8988T (cell line): Measurements from ENCODE around the gene PEX10.
"Not testable (repeated sequence)": the region's sequence is repeated elsewhere in the genome, so short reads cannot be mapped to it uniquely, and the experiment has no call there.

Experiments
- DNase-seq: peaks from one replicate; pipeline ENCODE4 v3.0.0; 2011

PEX10 gene

GRCh38 chr1:2442661-2443060 is 30.3 kb upstream of the PEX10 start:
- no peak for DNase-seq

GRCh38 chr1:2441746-2442145 is 29.4 kb upstream of the PEX10 start:
- DNase-seq, result no peak

GRCh38 chr1:2440346-2440745 is 28.0 kb upstream of the PEX10 start:
- DNase-seq, result not testable (repeated sequence)

DNA sequence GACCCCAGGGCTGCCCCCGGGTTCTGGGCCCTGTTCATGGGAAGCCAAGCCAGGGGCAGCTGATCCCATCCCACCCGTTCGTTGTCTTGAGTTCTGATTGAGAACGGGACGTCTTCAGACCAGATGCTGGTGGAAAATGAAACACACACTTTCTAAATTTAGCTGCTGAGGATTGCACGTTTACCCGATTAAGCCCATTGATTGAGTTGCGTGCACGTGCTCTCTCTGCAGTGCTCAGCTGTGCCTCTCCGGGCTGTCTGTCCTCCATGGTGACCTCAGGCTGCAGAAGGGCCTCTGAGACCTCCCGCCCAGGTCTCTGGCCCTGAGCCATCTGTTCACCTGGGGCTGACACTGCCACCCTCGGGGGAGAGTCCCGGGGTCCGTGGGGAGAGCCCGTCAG is 27.0 kb upstream of the PEX10 start:
- DNase-seq, result no peak

GRCh38 chr1:2438641-2439040 is 26.3 kb upstream of the PEX10 start:
- DNase-seq, result no peak

DNA sequence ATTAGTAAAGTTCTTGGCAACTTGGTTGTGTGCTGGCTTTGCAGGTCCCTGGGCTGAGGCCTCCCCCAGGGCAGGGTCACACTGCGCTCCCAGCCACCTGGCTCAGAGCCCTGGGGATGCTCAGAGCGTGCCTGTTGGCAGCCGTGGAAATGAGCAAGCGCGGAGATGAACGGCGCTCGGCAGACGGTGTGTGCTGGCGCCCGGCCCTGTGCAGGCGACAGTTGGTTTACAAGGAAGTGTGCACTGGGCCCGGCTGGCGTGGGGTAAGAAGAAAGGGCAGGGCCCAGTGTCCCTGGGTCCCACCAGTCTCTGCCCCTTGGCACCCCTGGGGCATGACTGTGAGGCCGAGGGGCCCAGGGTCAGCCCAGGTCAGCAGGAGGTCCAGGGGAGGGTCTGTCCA is 25.7 kb upstream of the PEX10 start:
- DNase-seq, result no peak

DNA sequence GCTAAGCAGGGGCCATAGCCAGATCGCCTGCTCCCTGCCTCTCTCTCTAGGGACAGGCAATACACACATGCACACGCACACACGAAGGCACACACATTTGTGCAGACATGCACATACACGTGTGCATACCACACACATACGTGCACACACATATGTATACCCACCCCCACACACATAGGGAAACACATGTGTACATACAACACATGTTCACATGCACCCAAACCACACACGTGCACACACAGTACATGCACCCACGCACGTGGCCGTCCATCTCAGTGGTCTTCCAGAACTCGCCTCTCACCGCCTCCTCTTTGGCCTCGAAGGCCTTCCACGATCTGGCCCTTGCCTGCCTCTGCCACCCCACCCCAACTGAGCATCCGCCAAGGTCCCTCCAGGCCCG is 25.3 kb upstream of the PEX10 start:
- no peak for DNase-seq

GRCh38 chr1:2436876-2437275 is 24.5 kb upstream of the PEX10 start:
- no peak for DNase-seq

DNA sequence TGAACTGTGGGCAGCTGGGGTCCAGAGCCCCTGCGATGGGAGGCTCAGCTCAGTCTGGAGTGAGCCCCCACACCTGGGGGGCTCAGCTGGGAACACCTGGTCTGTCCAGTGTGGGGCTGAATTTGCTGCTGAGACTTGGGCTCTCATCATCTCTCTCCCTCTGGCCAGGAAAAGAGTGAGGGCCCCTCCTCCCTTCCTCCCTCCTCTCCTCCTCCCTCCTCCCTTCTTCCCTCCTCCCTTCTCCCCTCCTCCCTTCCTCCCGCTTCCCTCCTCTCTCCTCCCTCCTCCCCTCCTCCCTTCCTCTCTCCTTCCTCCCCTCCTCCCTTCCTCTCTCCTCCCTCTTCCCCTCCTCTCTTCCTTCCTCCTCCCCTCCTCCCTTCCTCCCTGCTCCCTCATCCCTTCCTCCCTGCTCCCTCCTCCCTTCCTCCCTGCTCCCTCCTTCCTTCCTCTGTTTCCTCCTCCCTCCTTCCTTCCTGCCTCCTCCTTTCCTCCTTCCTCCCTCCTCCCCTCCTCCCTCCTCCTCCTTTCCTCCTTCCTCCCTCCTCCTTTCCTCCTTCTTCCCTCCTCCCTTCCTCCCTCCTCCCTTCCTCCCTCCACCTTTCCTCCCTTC is 23.5 kb upstream of the PEX10 start:
- no peak for DNase-seq

DNA sequence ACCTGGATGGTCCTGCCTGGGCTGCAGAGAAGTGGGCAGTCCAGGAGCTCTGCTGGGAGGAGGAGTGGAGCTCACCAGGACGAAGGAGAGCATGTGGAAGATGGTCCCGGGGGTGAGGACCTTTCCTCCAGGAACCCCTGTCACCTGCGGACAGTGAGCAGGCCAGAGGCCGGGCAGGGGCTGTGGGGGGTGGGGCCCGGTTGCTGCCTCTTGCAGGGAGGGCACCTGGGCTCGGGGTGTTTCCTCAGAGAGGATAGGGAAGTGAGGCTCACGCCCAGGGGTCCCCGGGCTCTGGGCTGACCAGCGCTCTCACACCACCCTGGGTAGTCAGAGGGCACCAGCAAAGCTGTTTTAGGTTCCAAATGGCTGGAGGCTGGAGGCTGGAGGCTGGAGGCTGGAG is 22.7 kb upstream of the PEX10 start:
- DNase-seq, result no peak

DNA sequence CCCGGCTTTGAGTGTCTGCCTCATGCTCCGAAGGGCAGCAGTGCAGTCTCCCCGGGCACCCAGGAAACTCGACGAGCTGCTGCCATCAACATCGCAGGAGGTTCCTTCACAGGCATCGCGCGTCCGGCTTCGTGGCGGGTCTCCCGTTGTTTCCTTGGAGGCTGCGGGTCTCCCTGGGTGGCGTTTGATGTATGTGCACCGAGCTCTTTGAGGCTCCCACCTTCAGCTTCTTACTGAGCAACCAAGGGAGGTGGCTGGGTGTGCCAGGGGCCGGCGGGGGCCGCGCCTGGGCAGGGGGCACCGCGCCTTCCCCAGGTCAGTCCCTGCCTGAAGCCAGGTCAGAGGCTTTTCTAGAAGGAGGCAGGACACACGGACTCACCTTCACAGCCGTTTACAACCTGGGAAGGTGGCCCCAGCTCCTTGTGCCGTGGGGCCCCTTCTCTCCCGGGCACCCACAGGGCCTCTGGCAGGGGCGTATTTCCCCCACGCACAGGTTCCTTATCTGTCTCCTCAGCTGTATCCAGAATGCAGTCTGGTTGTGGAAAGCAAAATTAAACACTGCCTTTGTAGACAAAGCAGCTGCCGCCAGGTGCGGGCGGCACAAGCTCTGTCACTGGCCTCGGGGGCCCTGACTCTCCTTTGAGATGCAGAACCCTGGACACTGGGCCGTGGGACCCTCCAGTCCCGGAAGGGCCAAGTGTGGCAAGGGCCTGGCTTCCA is 21.7 kb upstream of the PEX10 start:
- no peak for DNase-seq

DNA sequence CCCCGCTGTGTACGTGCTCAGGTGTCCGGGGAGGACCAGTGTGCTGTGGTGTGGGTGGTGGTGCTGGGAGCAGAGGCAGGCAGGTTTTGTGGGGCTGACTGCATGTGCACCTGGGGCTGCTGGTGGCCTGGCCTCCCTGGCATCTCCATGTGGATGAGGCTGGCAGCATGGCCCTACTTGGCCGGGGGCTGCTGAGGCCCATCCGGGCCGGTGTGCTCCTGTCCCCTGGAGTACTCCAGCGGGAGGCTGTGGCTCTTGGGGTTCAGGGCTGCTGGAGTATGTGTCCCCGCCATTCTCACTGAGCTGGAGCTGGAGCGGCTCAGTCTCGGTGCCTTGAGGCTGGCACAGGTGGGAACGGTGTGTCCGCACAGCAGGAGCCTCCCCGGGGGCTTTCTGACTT is 20.8 kb upstream of the PEX10 start:
- DNase-seq, result no peak

DNA sequence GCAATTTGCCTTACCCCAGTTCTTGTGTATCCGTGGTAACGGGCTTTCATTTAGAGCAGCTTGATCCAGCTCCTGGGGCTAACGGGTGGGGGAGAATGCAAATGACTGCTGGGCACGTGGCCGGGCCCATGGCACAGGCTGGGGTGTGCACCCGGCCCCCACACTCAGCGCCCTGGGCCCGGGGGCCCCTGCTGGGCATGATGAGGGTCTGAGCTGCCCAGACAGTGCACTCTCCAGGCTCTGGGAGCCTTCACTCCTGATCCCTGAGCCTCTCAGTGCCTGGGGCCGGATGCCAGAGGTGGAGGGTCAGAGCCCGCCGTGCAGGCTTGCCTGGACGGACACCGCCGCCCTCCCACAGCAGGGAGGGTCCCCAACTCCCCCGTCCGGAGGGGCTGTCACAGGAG is 20.1 kb upstream of the PEX10 start:
- DNase-seq, result no peak

DNA sequence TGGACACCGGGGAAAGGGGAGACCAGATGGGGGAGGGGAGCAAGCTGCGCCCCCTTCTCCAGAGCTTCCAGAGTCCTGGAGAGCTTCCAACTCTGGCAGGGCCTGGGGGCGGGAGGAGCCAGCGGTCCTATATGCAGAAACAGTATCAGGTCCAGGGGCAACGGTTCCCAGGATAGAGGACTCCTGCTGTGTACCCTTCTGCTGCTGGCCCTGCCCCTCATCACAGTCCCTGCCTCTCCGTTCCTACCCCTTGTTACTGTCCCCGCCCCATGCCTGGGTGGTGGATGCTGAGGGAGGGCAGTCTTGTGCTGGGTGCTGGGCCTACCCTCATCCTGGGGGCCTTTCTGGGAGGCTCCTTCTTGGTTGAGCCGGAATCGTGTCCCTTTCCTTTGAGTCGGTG is 19.2 kb upstream of the PEX10 start:
- no peak for DNase-seq

GRCh38 chr1:2431103-2431502 is 18.7 kb upstream of the PEX10 start:
- DNase-seq, result no peak

- no peak for DNase-seq
Observed at GRCh38 chr1:2430592-2430973, 18.2 kb upstream of the PEX10 start.

- peak; percentile 50 for DNase-seq
Observed at GRCh38 chr1:2429780-2430591, 17.6 kb upstream of the PEX10 start.

- no peak for DNase-seq
Observed at GRCh38 chr1:2428490-2428889, 16.1 kb upstream of the PEX10 start.

DNA sequence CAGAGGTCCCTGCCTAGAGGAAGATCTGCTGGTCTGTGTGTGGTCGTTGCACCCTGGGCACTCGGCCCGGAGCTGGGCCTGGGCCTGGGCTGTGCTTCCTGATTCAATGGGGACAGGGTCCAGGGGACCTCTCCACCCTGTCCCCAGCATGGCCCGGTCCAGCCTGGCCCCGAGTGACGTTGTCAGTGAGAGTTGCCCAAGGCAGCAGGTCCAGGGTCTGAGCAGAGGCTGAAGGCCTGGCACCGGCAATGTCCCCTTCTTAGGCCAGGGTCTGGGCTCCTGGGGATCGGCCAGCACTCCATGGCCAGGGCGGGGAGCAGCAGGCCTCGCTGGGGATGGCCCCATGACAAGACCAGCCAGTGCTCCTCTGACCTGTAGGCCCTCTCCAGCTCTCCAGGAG is 15.6 kb upstream of the PEX10 start:
- DNase-seq, result no peak

DNA sequence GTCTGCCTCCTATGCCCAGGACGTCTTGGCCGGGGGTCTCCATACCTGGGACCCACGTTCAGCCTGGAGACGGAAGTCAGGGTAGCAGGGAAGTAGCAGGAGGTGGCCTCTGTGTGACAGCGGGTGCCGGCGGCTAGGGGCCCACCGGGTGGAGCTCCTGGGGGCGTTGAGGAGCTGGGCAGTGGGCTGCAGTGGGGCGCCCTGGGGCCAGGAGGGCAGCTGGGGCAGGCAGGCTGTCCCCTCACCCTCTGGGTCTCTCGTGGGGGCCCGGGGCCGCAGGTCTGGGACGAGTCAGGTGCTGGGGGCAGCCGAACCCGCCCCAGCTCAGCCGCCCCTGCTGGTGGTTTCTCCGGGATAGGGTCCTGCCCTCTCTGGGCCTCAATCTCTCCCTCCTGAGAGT is 14.7 kb upstream of the PEX10 start:
- DNase-seq, result no peak

GRCh38 chr1:2426540-2426939 is 14.2 kb upstream of the PEX10 start:
- DNase-seq, result no peak

DNA sequence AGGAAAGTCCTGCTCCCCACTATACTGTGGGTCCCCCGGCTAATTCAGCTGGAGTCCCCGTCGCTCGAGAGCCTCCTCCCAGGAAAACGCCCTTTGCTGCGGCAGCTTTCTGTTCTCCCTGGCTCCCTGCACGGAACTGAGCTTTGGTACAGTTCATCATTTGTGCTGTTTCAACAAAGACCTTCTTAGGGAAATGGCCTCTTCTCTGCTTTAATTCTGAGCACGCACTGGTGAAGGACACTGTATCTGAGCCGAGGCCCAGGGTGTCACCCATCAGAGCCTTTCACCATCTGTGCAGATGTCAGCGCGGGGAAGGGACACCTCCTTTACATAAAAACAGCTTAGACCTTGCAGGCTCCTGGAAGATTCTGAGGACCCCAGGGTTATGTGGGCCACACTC is 13.5 kb upstream of the PEX10 start:
- DNase-seq, result no peak

GRCh38 chr1:2422523-2422922 is 10.2 kb upstream of the PEX10 start:
- no peak for DNase-seq

DNA sequence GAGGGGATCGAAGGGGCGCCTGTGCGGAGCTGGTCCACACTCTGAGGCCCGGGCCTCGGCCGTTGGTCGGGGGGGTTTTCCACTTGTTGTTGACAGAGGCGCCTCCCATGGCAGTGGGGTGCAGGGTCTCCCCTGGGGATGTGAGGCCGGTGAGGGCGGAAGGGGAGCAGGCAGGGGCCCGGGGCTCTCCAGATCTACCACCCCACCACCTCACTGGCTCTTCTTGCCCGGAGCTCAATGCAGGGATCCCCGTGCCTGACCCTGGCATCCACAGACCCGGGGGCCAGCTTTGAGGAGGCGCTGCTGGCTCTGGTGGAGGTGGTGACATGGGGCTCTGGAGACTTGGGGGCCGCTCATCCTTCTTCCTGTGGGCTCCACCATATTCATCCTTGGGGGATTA is 7.1 kb upstream of the PEX10 start:
- no peak for DNase-seq
